Thyroid gland (tissue), 4 donors: ENCODE data around the gene ULBP2.

ENCODE experiments used
- POLR2A ChIP-seq, 2 donors: fragments of 450-650 bp; IDR thresholded peaks; one replicate each; pipeline ENCODE4 v1.6.1; 2017; ENCODE audit warnings: antibody characterized with exemption in 2 of 2, mild to moderate bottlenecking in 2 of 2, moderate library complexity in 1 of 2
- TF ChIP-seq, protein P1 (sequence below), 6 experiments: fragments of 200-600 bp in 3 of 6; fragments of 450-650 bp in 3 of 6; sonication (generic) in 3 of 6; IDR thresholded peaks; one replicate each; pipeline ENCODE4 v1.5.1; 2016 to 2019; ENCODE audit warnings: antibody characterized with exemption in 6 of 6, mild to moderate bottlenecking in 2 of 6, inconsistent platforms in 1 of 6, moderate library complexity in 1 of 6

DNA sequence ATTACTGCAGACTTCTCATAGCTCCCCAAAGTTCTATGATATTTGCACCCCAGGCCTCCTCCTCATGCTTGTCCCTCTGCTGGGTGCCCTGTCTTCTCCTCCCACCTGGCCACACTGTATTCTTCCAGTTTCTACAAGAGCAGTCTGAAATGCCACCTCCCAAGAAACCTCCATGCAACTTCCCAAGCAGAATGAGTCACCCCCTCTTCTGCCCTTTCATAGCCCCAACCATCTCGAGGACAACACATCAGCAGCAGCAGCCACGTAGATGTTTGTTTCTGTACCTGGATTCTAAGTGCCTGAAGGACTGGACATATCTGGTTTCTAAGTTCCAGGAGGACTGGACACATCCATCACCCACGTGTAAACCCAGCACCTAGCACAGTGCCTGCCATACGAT is 6.6 kb upstream of the ULBP2 start:
- TF ChIP-seq, protein P1, sequence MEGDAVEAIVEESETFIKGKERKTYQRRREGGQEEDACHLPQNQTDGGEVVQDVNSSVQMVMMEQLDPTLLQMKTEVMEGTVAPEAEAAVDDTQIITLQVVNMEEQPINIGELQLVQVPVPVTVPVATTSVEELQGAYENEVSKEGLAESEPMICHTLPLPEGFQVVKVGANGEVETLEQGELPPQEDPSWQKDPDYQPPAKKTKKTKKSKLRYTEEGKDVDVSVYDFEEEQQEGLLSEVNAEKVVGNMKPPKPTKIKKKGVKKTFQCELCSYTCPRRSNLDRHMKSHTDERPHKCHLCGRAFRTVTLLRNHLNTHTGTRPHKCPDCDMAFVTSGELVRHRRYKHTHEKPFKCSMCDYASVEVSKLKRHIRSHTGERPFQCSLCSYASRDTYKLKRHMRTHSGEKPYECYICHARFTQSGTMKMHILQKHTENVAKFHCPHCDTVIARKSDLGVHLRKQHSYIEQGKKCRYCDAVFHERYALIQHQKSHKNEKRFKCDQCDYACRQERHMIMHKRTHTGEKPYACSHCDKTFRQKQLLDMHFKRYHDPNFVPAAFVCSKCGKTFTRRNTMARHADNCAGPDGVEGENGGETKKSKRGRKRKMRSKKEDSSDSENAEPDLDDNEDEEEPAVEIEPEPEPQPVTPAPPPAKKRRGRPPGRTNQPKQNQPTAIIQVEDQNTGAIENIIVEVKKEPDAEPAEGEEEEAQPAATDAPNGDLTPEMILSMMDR (IDR thresholded peaks at IDR 0.05) = no peak
- TF ChIP-seq POLR2A (IDR thresholded peaks at IDR 0.05) = no peak
